Nephron progenitor cell (in vitro differentiated cells): ENCODE results near the gene HAL.

Experiments used
- DNase-seq: peaks from one replicate; pipeline ENCODE4 v3.0.0; 2021
- H3K27ac Mint-ChIP-seq: 2 replicates; pipeline ENCODE4 v1.8.0; 2021; ENCODE audit warnings: mild to moderate bottlenecking, moderate library complexity, mixed read lengths
- H3K27me3 Mint-ChIP-seq: 2 replicates; pipeline ENCODE4 v1.8.0; 2021; ENCODE audit warnings: mild to moderate bottlenecking, low read depth, mixed read lengths; ENCODE audit not compliant: poor library complexity
- H3K36me3 Mint-ChIP-seq: 2 replicates; pipeline ENCODE4 v1.8.0; 2021; ENCODE audit warnings: low read depth, mixed read lengths
- H3K4me1 Mint-ChIP-seq: 2 replicates; pipeline ENCODE4 v1.8.0; 2021; ENCODE audit warnings: mixed read lengths
- H3K4me3 Mint-ChIP-seq: 2 replicates; pipeline ENCODE4 v1.8.0; 2021; ENCODE audit warnings: mild to moderate bottlenecking, moderate library complexity, mixed read lengths
- H3K9me3 Mint-ChIP-seq: 2 replicates; pipeline ENCODE4 v1.8.0; 2021; ENCODE audit warnings: mild to moderate bottlenecking, moderate library complexity, mixed read lengths
- CTCF ChIP-seq: fragments of 200-600 bp; sonication (generic); IDR thresholded peaks from 2 replicates; pipeline ENCODE4 v1.5.0; 2021; ENCODE audit warnings: antibody characterized with exemption

Gene HAL

GRCh38 chr12:95967301-95967700 is 28.8 kb downstream of the HAL start:
- Mint-ChIP-seq H3K27me3 (no peaks in the 10 kb centered on the region), H3K36me3 (peaks cover 7% of the 10 kb centered on the region), H3K9me3 (peaks cover 13% of the 10 kb centered on the region), H3K4me1 (peaks cover 25% of the 10 kb centered on the region), H3K4me3 (no peak overlapping the region), H3K27ac (no peak overlapping the region)
- DNase-seq = no peak
- TF ChIP-seq CTCF = no peak

DNA sequence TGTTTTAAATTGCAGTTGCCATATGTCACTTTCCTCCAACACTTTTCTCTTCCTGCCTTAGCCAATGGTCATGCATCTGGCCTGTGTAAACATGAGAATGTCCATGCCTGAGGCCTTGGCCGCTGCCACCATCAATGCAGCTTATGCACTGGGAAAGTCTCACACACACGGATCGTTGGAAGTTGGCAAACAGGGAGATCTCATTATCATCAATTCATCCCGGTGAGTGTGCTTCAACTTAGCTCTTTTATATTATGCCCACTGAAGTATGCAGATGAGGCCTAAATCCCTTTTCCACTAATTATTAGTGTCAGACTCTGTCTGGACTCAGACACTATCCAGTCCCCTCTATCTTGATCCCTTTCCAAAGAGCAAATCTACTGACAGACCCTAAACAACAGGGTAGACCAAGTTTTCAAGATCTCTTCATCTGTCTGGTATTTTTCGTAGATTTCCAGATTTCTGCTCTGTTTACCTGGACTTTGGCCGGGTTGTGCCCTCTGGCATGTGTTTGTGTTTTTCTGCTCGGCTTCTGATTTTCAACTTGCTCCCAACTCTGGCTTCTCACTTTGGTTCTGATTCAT is 29.8 kb downstream of the HAL start:
- Mint-ChIP-seq H3K9me3 (peaks cover 13% of the 10 kb centered on the region), H3K36me3 (peaks cover 7% of the 10 kb centered on the region), H3K27me3 (no peaks in the 10 kb centered on the region), H3K27ac (no peak overlapping the region), H3K4me3 (no peak overlapping the region), H3K4me1 (peaks cover 22% of the 10 kb centered on the region)
- no peak for DNase-seq
- no peak for TF ChIP-seq CTCF

DNA sequence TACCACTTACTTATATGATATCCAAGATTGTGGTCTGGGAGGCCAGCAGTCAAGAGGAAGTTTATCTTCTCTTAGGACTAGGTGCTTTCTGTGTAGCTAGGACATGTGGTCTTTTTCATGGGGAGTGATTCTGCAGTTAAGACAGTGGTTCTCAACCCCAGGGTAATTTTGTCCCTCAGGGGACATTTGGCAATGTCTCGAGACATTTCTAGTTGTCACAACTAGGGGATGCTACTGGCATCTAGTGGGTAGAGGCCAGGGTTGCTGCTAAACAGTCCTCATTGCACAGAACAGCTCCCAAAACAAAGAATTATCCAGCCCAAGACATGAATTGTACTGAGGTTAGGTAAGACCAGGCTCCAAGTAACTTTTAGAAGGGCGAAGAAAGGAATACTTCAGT is 33.0 kb downstream of the HAL start:
- Mint-ChIP-seq H3K9me3 (no peaks in the 10 kb centered on the region), H3K4me3 (no peak overlapping the region), H3K4me1 (peaks cover 11% of the 10 kb centered on the region), H3K36me3 (no peaks in the 10 kb centered on the region), H3K27ac (no peak overlapping the region), H3K27me3 (peaks cover 7% of the 10 kb centered on the region)
- peak; percentile 29 for TF ChIP-seq CTCF
- DNase-seq = no peak

DNA sequence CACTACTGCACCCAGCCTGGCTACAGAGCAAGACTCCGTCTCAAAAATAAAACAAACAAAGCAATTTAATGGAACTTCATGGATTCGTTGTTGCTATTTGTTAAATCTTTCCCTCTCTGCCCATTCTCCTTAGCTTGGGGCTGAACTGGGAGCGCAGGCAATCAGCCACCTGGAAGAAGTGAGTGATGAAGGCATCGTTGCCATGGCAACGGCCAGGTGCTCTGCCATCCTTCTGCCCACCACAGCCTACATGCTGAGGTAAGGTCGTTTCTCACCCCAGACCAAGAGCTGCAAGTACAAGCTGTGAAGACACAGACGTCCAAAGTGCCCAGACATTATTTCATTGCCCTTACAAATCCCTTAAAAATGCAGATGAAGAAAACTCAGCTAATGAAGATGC is 33.9 kb downstream of the HAL start:
- no peak for TF ChIP-seq CTCF
- DNase-seq = no peak
- Mint-ChIP-seq H3K4me1 (peaks cover 11% of the 10 kb centered on the region), H3K36me3 (no peaks in the 10 kb centered on the region), H3K27me3 (peaks cover 10% of the 10 kb centered on the region), H3K9me3 (no peaks in the 10 kb centered on the region), H3K27ac (no peak overlapping the region), H3K4me3 (no peak overlapping the region)

GRCh38 chr12:95960241-95960640 is 35.9 kb downstream of the HAL start:
- Mint-ChIP-seq H3K4me3 (no peak overlapping the region), H3K27ac (no peak overlapping the region)
- no peak for TF ChIP-seq CTCF

DNA sequence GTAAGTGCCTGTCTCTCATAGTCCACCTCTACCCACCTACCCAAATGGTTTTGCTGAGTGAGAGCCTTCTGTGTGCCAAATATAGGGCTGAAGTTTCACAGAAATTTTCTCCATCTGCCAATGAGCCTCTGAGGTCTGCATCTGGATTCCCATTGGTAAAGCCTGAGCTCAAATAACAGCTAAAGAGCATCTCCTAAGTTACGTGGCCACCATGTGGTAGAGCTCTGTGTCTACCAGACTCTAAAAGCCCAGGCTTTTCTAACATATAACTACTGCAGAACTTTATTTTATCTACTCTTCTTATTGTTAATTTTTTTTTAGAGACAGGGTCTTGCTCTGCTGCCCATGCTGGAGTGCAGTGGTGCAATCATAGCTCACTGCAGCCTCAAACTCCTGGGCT is 37.0 kb downstream of the HAL start:
- no peaks in the 10 kb centered on the region for H3K9me3 Mint-ChIP-seq
- no peak for TF ChIP-seq CTCF
- peaks cover 19% of the 10 kb centered on the region for H3K27me3 Mint-ChIP-seq
- no peak overlapping the region for H3K4me3 Mint-ChIP-seq
- H3K4me1 Mint-ChIP-seq = no peaks in the 10 kb centered on the region
- no peak for DNase-seq
- H3K36me3 Mint-ChIP-seq = no peaks in the 10 kb centered on the region
- no peak overlapping the region for H3K27ac Mint-ChIP-seq

More at GRCh38 chr12:95960241-95960640, 35.9 kb downstream of the HAL start:
- DNase-seq = no peak
- Mint-ChIP-seq H3K9me3 (no peaks in the 10 kb centered on the region), H3K27me3 (peaks cover 19% of the 10 kb centered on the region), H3K36me3 (no peaks in the 10 kb centered on the region), H3K4me1 (no peaks in the 10 kb centered on the region)
